HG02943 (cell line): ENCODE data around the gene LRP2.

Experiments
- ATAC-seq: cut with Tn5 transposase; IDR thresholded peaks from one replicate; pipeline ENCODE4 v1.9.1; 2021; ENCODE audit warnings: mild to moderate bottlenecking, low read depth, moderate library complexity; ENCODE audit not compliant: unreplicated experiment

The LRP2 gene

GRCh38 chr2:169106134-169106533, 256.2 kb downstream of the LRP2 start:
- ATAC-seq = no peak

GRCh38 chr2:169105476-169105875, 256.9 kb downstream of the LRP2 start:
- ATAC-seq = no peak

GRCh38 chr2:169104848-169105247, 257.5 kb downstream of the LRP2 start:
- ATAC-seq = no peak

- ATAC-seq = no peak
Observed at GRCh38 chr2:169095621-169096105, 266.7 kb downstream of the LRP2 start.

GRCh38 chr2:169094676-169095075, 267.7 kb downstream of the LRP2 start:
- ATAC-seq = no peak

- ATAC-seq = no peak
Observed at GRCh38 chr2:169093535-169093934, 268.8 kb downstream of the LRP2 start.

GRCh38 chr2:169091761-169092519, 270.4 kb downstream of the LRP2 start:
- ATAC-seq = no peak

GRCh38 chr2:169091256-169091655, 271.1 kb downstream of the LRP2 start:
- ATAC-seq = no peak

- ATAC-seq = no peak
Observed at GRCh38 chr2:169090133-169090820, 272.1 kb downstream of the LRP2 start.

- no peak for ATAC-seq
Observed at GRCh38 chr2:169089182-169089581, 273.2 kb downstream of the LRP2 start.

- no peak for ATAC-seq
Observed at GRCh38 chr2:169087757-169088379, 274.5 kb downstream of the LRP2 start.

GRCh38 chr2:169086893-169087467, 275.4 kb downstream of the LRP2 start:
- no peak for ATAC-seq

- ATAC-seq = no peak
Observed at GRCh38 chr2:169082995-169083394, 279.3 kb downstream of the LRP2 start.

- ATAC-seq = no peak
Observed at GRCh38 chr2:169081551-169081950, 280.8 kb downstream of the LRP2 start.

GRCh38 chr2:169080250-169081069, 281.9 kb downstream of the LRP2 start:
- peak; percentile 92 for ATAC-seq

- no peak for ATAC-seq
Observed at GRCh38 chr2:169077674-169078240, 284.6 kb downstream of the LRP2 start.
